PC-3 (cell line): ENCODE data around the gene USF3.
"Not testable (repeated sequence)": the region's sequence is repeated elsewhere in the genome, so short reads cannot be mapped to it uniquely, and the experiment has no call there.

Experiments used
- EZH2 ChIP-seq: fragments of 300-600 bp; sonication (generic); IDR thresholded peaks from one replicate; pipeline ENCODE4 v1.6.1; 2017; ENCODE audit warnings: antibody characterized with exemption, mild to moderate bottlenecking, low read length; ENCODE audit not compliant: unreplicated experiment
- EZH2phosphoT487 ChIP-seq: fragments of 300-600 bp; sonication (generic); IDR thresholded peaks from 2 replicates; pipeline ENCODE4 v1.6.1; 2018; ENCODE audit warnings: mild to moderate bottlenecking, antibody characterized with exemption, low read length, borderline replicate concordance
- TF ChIP-seq, protein P1 (sequence below): fragments of 300-600 bp; sonication (generic); conservative IDR thresholded peaks from 2 replicates; pipeline ENCODE4 v1.5.1; 2017; ENCODE audit warnings: antibody characterized with exemption, low read depth, mild to moderate bottlenecking, low read length

- TF ChIP-seq, protein P1, sequence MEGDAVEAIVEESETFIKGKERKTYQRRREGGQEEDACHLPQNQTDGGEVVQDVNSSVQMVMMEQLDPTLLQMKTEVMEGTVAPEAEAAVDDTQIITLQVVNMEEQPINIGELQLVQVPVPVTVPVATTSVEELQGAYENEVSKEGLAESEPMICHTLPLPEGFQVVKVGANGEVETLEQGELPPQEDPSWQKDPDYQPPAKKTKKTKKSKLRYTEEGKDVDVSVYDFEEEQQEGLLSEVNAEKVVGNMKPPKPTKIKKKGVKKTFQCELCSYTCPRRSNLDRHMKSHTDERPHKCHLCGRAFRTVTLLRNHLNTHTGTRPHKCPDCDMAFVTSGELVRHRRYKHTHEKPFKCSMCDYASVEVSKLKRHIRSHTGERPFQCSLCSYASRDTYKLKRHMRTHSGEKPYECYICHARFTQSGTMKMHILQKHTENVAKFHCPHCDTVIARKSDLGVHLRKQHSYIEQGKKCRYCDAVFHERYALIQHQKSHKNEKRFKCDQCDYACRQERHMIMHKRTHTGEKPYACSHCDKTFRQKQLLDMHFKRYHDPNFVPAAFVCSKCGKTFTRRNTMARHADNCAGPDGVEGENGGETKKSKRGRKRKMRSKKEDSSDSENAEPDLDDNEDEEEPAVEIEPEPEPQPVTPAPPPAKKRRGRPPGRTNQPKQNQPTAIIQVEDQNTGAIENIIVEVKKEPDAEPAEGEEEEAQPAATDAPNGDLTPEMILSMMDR, result not testable (repeated sequence)
- TF ChIP-seq EZH2phosphoT487, EZH2: not testable (repeated sequence)
Measured at GRCh38 chr3:113636034-113636433, 60.4 kb downstream of the USF3 start.
